GM10266 (cell line): ENCODE results near the gene CETN3.

Experiments
- DNase-seq: peaks from one replicate; pipeline ENCODE4 v3.0.0; 2012; ENCODE audit errors: extremely low spot score
- TF ChIP-seq, protein P1 (sequence below): IDR thresholded peaks from 2 replicates; pipeline ENCODE4 v1.5.1; 2012; ENCODE audit warnings: mild to moderate bottlenecking, low read depth; ENCODE audit not compliant: control insufficient read depth, insufficient read depth; ENCODE audit errors: missing control alignments

Gene CETN3

DNA sequence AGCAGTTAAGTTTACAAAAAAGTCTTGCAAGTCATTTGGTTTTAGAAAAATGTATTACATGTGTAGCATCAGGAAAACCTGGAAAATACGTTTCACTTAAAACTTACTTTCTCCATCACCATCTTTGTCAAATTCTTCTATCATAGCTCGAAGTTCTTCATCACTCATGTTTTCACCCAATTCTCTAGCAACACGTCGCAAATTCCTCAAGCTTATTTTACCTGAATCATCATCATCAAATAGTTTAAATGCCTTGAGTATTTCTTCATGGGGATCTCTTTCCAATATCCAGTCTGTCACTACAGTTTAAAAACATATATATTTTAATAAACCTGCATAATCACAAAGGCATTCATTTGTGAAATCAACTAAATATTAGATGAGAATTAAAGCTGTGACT lies 10.3 kb downstream of the CETN3 start:
- TF ChIP-seq, protein P1, sequence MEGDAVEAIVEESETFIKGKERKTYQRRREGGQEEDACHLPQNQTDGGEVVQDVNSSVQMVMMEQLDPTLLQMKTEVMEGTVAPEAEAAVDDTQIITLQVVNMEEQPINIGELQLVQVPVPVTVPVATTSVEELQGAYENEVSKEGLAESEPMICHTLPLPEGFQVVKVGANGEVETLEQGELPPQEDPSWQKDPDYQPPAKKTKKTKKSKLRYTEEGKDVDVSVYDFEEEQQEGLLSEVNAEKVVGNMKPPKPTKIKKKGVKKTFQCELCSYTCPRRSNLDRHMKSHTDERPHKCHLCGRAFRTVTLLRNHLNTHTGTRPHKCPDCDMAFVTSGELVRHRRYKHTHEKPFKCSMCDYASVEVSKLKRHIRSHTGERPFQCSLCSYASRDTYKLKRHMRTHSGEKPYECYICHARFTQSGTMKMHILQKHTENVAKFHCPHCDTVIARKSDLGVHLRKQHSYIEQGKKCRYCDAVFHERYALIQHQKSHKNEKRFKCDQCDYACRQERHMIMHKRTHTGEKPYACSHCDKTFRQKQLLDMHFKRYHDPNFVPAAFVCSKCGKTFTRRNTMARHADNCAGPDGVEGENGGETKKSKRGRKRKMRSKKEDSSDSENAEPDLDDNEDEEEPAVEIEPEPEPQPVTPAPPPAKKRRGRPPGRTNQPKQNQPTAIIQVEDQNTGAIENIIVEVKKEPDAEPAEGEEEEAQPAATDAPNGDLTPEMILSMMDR: no peak
- no peak for DNase-seq

DNA sequence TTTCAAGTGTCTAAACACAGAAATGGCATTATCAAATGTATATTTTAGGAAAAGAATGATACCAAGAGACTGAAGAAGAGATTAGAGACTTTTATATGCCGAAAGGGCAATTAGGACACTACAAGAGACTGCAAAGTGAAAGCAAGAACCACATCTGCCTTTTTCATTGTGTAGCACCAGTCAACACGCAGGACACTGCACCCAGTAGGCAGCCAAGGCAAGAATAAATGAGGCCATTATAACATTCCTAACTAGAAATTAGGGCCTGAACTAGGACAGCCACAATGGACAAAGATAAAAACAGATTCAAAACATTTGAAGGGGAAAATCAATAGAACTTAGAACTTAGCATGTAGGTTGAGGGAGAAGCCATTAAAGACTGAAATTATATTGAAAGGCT lies 10.8 kb downstream of the CETN3 start:
- TF ChIP-seq, protein P1: no peak
- no peak for DNase-seq

DNA sequence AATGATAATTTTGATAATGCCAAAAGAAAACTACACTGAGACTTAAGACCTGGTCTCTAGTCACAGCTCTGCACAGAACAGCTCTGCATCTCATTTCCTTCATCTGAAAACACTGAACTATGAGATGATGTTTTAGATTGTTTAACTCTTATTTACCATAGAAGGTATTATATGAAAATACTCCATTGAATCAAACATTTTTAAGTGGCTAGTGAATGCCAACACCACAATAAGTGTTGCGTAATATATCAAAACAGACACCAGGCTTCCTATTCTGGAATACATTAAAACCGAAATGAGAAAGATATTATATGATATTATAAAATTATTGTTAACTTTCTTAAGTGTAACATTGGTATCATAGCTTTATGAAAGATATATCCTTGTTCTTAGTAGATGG lies 14.6 kb downstream of the CETN3 start:
- TF ChIP-seq, protein P1: no peak
- DNase-seq: no peak

DNA sequence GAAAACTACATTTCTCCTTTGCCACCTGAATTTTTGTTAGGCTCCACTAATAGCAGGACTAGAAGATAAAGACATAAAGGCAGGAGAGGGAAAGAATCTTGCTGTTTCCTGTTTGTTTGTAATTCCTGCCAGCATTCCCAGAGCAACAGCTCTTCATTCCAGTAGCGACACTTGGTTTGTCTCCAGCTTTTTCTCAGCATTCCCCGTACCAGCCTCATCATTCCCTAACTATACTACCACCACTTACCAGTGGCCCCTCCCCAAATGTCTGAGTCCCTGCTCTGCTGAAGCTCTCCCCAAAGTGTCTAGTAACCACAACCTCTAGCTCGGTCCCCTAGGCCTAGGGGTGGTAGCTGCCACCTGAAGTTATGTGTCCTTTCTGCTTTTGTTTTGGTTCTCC lies 18.6 kb downstream of the CETN3 start:
- TF ChIP-seq, protein P1: no peak

DNA sequence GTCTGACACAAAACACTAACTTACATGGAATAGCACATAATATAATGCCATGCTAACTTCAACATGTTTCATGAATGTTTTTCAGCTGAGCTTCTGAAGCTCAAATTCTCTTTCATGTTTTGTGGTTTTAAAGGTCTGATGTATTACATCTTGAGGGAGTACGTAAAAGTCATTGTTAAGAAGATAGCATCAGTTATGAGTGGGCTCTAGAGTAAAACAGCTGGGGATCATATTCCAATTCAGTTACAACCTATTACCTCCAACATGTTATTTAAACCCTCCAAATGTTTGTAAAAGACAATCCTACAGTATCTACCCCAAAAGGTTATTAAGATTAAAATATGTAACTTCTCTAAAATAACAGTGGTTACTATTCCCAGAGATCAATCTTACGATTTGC lies 19.2 kb downstream of the CETN3 start:
- TF ChIP-seq, protein P1: no peak
- no peak for DNase-seq

More for the DNA sequence above, 18.6 kb downstream of the CETN3 start:
- DNase-seq: no peak

DNA sequence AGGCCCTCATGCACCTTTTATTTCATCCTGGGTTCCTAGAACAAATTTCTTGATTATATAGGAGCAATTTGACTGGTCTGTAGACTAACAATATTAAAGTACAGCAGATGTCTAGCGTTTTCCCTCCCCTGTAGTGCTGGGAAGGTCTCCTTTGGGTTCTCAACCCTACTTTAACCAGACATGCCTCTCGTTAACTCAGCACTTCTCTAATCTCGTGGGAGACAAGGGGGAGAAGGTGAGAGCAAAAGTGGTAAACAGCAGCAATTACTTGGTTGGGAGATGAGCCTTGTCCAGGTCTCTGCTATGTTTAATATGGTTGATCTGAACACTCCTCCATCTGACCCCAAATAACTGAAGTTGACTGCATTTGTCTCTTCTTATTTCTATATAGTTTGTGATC lies 22.0 kb downstream of the CETN3 start:
- TF ChIP-seq, protein P1: no peak
- DNase-seq: no peak

DNA sequence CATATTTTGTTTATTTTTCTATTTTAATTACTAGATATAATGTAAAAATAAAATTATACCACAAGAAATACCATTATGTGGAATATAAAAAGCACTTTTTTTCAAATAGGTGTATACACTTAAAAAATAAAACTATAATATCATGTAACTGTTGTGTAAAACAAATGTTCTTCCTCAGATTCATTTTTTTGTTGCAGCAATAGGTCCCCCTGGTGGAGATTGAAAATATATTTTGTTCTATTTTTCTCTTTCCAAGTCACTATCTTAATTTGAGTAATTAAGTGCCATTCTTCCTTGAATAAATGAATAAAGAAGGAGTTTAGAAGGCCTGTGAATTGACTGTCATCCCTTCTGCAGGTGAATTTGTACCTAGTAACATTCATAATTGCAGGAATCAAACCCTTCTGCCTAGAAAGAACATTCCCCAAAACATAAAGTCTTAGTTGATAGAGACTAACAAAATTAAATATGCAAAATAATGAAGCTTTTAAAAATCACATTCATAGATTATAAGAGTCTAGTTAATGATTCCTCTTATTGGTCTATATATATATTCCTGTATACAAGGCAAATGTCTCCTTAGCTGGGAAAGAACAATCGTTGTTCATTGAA lies 23.4 kb downstream of the CETN3 start:
- TF ChIP-seq, protein P1: peak; percentile 34
- DNase-seq: no peak
